Activated naive CD8-positive, alpha-beta T cell treated with anti-CD3 and anti-CD28 coated beads, Interleukin-2, amount 10 ng/mL, durations not matched to agents 7 days and 5 days (primary cell): ENCODE measurements around the gene IL7R. TPM values are rescaled to one million over a fixed set of nuclear protein-coding genes. Genes with fewer than 3 reads are reported as not detected.
A peak's percentile ranks its signal among the peaks of the same experiment; 100 is the strongest.

Experiments used
- ATAC-seq: fragments of 150-1000 bp; cut with Tn5 transposase; one replicate; pipeline ENCODE4 v1.10.0; 2021; ENCODE audit warnings: low read depth, moderate library complexity
- POLR2A ChIA-PET: fragments of 350-600 bp; sonication (Branson Sonifier 250); formaldehyde crosslinking; loops from one replicate; lab custom pipeline; 2021; ENCODE audit warnings: antibody characterized with exemption; lab: Charles Lee
- DNase-seq: peaks from one replicate; pipeline ENCODE4 v3.0.0; 2021
- H3K27ac Mint-ChIP-seq: one replicate; pipeline ENCODE4 v1.8.0; 2022; ENCODE audit warnings: mild to moderate bottlenecking, mixed read lengths
- H3K27me3 Mint-ChIP-seq: one replicate; pipeline ENCODE4 v1.8.0; 2022; ENCODE audit warnings: mild to moderate bottlenecking, moderate library complexity, mixed read lengths
- H3K36me3 Mint-ChIP-seq: one replicate; pipeline ENCODE4 v1.8.0; 2021; ENCODE audit warnings: mild to moderate bottlenecking, mixed read lengths
- H3K4me1 Mint-ChIP-seq: one replicate; pipeline ENCODE4 v1.8.0; 2021; ENCODE audit warnings: mixed read lengths
- H3K4me3 Mint-ChIP-seq: one replicate; pipeline ENCODE4 v1.8.0; 2022; ENCODE audit warnings: mild to moderate bottlenecking, moderate library complexity, mixed read lengths
- H3K9me3 Mint-ChIP-seq: one replicate; pipeline ENCODE4 v1.8.0; 2021; ENCODE audit warnings: mixed read lengths
- total RNA-seq, 2 experiments: library from RNA; stranded (reverse); gene quantifications; one replicate each; pipeline ENCODE4 v1.2.3, GENCODE V29; 2021

The IL7R gene, protein sequence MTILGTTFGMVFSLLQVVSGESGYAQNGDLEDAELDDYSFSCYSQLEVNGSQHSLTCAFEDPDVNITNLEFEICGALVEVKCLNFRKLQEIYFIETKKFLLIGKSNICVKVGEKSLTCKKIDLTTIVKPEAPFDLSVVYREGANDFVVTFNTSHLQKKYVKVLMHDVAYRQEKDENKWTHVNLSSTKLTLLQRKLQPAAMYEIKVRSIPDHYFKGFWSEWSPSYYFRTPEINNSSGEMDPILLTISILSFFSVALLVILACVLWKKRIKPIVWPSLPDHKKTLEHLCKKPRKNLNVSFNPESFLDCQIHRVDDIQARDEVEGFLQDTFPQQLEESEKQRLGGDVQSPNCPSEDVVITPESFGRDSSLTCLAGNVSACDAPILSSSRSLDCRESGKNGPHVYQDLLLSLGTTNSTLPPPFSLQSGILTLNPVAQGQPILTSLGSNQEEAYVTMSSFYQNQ
- total RNA-seq, result 100 to 1,000 TPM; 738 to 891 TPM

GRCh38 chr5:35856765-35857351 is at the start of gene IL7R:
Gene IL7R (plus strand): TSS chr5:35856891. CDS start chr5:35856978, 87 bp downstream.
- POLR2A ChIA-PET, result interaction anchor here (0.7 to 2.2 kb wide), 6 partner anchors 19 to 71 kb away, joined by 3 to 8 read pairs (median 3); no protein-coding TSS in a partner anchor
- H3K4me3 Mint-ChIP-seq, result peak within 1 kb of the TSS; percentile 91
- H3K27me3 Mint-ChIP-seq, result no peaks in the 10 kb centered on the region
- peaks cover 81% of the 10 kb centered on the region for H3K4me1 Mint-ChIP-seq
- H3K27ac Mint-ChIP-seq, result peak within 1 kb of the TSS; percentile 92
- H3K36me3 Mint-ChIP-seq, result peaks cover 16% of the 10 kb centered on the region
- DNase-seq (no peak), ATAC-seq (peak; percentile 72)
- H3K9me3 Mint-ChIP-seq, result no peaks in the 10 kb centered on the region

GRCh38 chr5:35810601-35811000 is 46.1 kb upstream of the IL7R start:
- POLR2A ChIA-PET, result interaction anchor here (0.7 to 3.4 kb wide), 4 partner anchors 12 to 48 kb away, joined by 3 to 16 read pairs (median 4); no protein-coding TSS in a partner anchor
- H3K4me3 Mint-ChIP-seq, result peak overlapping the region; percentile 18
- ATAC-seq, result peak; percentile 14
- H3K9me3 Mint-ChIP-seq, result no peaks in the 10 kb centered on the region
- no peak for DNase-seq
- H3K4me1 Mint-ChIP-seq, result peaks cover 23% of the 10 kb centered on the region
- peaks cover 6% of the 10 kb centered on the region for H3K36me3 Mint-ChIP-seq
- peak overlapping the region; percentile 80 for H3K27ac Mint-ChIP-seq
- H3K27me3 Mint-ChIP-seq, result no peaks in the 10 kb centered on the region

- Mint-ChIP-seq H3K36me3 (peaks cover 6% of the 10 kb centered on the region), H3K4me3 (peak overlapping the region; percentile 54), H3K27ac (peak overlapping the region; percentile 78), H3K4me1 (peaks cover 23% of the 10 kb centered on the region), H3K9me3 (no peaks in the 10 kb centered on the region), H3K27me3 (no peaks in the 10 kb centered on the region)
- POLR2A ChIA-PET, result interaction anchor here (0.7 to 3.4 kb wide), 6 partner anchors 11 to 48 kb away, joined by 3 to 16 read pairs (median 4); no protein-coding TSS in a partner anchor
- ATAC-seq (peak; percentile 57), DNase-seq (no peak)
These were observed 45.5 kb upstream of the IL7R start for GRCh38 chr5:35811108-35811741.

- H3K4me1 Mint-ChIP-seq, result peaks cover 18% of the 10 kb centered on the region
These were observed 43.2 kb upstream of the IL7R start for GRCh38 chr5:35813521-35813920.

DNA sequence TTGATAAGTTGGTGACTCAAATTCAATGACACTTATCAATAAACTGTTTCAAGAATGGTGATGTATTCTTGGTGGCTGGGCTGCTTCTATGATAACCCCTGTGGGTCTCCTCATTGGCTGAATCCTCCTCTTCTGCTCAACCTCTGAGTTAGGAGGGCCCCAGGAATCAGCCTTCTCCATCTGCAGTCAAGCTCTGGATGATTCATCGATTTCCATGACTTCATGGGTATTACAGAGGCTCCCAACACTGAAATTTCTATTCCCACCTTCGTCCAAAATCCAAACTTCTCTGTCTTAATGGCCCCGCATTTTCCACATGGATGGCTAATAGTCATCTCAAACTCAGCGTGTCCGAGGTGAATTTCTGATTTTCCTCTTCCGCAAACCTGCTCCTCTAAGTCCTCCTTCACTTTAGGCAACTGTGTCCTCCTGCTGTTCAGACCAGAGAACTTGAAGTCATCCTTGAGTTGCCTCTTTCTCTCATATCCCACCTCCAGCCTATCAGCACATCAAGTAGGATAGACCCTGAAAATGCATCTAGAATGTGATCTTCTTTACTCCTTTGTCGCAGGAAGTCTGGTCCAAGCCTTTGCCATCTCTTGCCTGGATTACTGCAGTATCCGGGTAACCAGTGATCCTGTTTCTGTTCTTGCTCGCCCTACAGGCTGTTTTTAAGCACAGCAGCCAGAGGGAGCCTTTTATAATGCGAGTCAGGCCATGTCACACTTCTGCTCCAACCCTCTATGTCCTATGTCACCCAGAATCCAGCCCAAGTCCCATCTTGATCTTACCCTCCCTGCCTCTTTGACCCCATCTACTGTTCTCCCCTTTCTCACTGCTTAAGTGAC is 41.4 kb upstream of the IL7R start:
- no peak for DNase-seq
- H3K4me1 Mint-ChIP-seq, result peaks cover 28% of the 10 kb centered on the region
- peaks cover 4% of the 10 kb centered on the region for H3K36me3 Mint-ChIP-seq
- H3K9me3 Mint-ChIP-seq, result no peaks in the 10 kb centered on the region
- POLR2A ChIA-PET, result no interaction called here
- H3K27me3 Mint-ChIP-seq, result no peaks in the 10 kb centered on the region
- no peak overlapping the region for H3K27ac Mint-ChIP-seq
- no peak overlapping the region for H3K4me3 Mint-ChIP-seq
- peak; percentile 48 for ATAC-seq

More at GRCh38 chr5:35813521-35813920, 43.2 kb upstream of the IL7R start:
- DNase-seq, result no peak
- POLR2A ChIA-PET, result interaction anchor here (1.1 to 3.4 kb wide), 2 partner anchors 9 to 13 kb away, joined by 3 to 16 read pairs; no protein-coding TSS in a partner anchor
- peaks cover 4% of the 10 kb centered on the region for H3K36me3 Mint-ChIP-seq
- H3K9me3 Mint-ChIP-seq, result no peaks in the 10 kb centered on the region
- no peak overlapping the region for H3K4me3 Mint-ChIP-seq
- no peak overlapping the region for H3K27ac Mint-ChIP-seq
- H3K27me3 Mint-ChIP-seq, result no peaks in the 10 kb centered on the region
- ATAC-seq, result no peak

- DNase-seq (no peak), ATAC-seq (no peak)
- Mint-ChIP-seq H3K4me1 (peaks cover 29% of the 10 kb centered on the region), H3K9me3 (no peaks in the 10 kb centered on the region), H3K4me3 (no peak overlapping the region), H3K27me3 (no peaks in the 10 kb centered on the region), H3K36me3 (peaks cover 8% of the 10 kb centered on the region), H3K27ac (no peak overlapping the region)
- POLR2A ChIA-PET, result no interaction called here
These were observed 39.7 kb upstream of the IL7R start for GRCh38 chr5:35816881-35817521.

DNA sequence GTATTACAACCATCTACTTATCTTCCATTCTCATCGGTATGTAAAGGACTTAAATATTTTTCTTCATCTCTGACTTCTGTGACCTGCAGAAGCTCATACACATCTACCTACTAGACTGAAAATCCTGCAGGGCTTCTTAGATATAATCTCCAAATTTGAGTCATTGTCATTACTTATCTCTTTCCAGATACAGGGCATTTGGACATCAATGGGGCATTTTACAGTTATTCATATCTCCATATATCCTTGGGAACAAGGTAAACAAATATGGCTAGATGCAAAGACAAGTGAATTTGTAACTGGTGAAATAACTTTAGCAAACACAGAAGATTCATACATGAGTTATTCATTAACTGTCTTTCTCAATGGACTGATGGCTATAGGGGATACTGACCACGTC is 37.7 kb upstream of the IL7R start:
- peaks cover 48% of the 10 kb centered on the region for H3K4me1 Mint-ChIP-seq
- H3K36me3 Mint-ChIP-seq, result peaks cover 8% of the 10 kb centered on the region
- no peak for DNase-seq
- H3K27ac Mint-ChIP-seq, result no peak overlapping the region
- no peak for ATAC-seq
- H3K9me3 Mint-ChIP-seq, result no peaks in the 10 kb centered on the region
- POLR2A ChIA-PET, result interaction anchor here (0.8 to 1.4 kb wide), 2 partner anchors 16 to 35 kb away, joined by 3 to 5 read pairs; no protein-coding TSS in a partner anchor
- H3K27me3 Mint-ChIP-seq, result no peaks in the 10 kb centered on the region
- H3K4me3 Mint-ChIP-seq, result no peak overlapping the region

GRCh38 chr5:35819668-35820067 is 37.0 kb upstream of the IL7R start:
- DNase-seq, result no peak
- ATAC-seq, result no peak
- peaks cover 52% of the 10 kb centered on the region for H3K4me1 Mint-ChIP-seq
- no peak overlapping the region for H3K4me3 Mint-ChIP-seq
- no peaks in the 10 kb centered on the region for H3K9me3 Mint-ChIP-seq
- no peaks in the 10 kb centered on the region for H3K27me3 Mint-ChIP-seq
- H3K36me3 Mint-ChIP-seq, result peaks cover 8% of the 10 kb centered on the region
- no peak overlapping the region for H3K27ac Mint-ChIP-seq
- POLR2A ChIA-PET, result interaction anchor here (0.6 to 1.4 kb wide), 4 partner anchors 11 to 146 kb away, joined by 3 to 5 read pairs (median 4); partner anchors contain the start of gene IL7R

GRCh38 chr5:35820735-35821134 is 36.0 kb upstream of the IL7R start:
- DNase-seq (no peak), ATAC-seq (no peak)
- H3K36me3 Mint-ChIP-seq, result peaks cover 11% of the 10 kb centered on the region
- peaks cover 59% of the 10 kb centered on the region for H3K4me1 Mint-ChIP-seq
- H3K4me3 Mint-ChIP-seq, result no peak overlapping the region
- H3K27ac Mint-ChIP-seq, result no peak overlapping the region
- no peaks in the 10 kb centered on the region for H3K9me3 Mint-ChIP-seq
- POLR2A ChIA-PET, result interaction anchor here (1.2 to 2.4 kb wide), 5 partner anchors 10 to 36 kb away, joined by 3 to 8 read pairs (median 4); partner anchors contain the start of gene IL7R
- H3K27me3 Mint-ChIP-seq, result no peaks in the 10 kb centered on the region

- POLR2A ChIA-PET, result interaction anchor here (1.2 to 3.1 kb wide), 6 partner anchors 9 to 41 kb away, joined by 4 to 16 read pairs (median 6); no protein-coding TSS in a partner anchor
- Mint-ChIP-seq H3K4me1 (peaks cover 66% of the 10 kb centered on the region), H3K36me3 (peaks cover 11% of the 10 kb centered on the region), H3K27me3 (no peaks in the 10 kb centered on the region), H3K4me3 (peak overlapping the region; percentile 72), H3K9me3 (no peaks in the 10 kb centered on the region), H3K27ac (peak overlapping the region; percentile 20)
- no peak for DNase-seq
- no peak for ATAC-seq
These were observed 35.2 kb upstream of the IL7R start for GRCh38 chr5:35821513-35821912.

DNA sequence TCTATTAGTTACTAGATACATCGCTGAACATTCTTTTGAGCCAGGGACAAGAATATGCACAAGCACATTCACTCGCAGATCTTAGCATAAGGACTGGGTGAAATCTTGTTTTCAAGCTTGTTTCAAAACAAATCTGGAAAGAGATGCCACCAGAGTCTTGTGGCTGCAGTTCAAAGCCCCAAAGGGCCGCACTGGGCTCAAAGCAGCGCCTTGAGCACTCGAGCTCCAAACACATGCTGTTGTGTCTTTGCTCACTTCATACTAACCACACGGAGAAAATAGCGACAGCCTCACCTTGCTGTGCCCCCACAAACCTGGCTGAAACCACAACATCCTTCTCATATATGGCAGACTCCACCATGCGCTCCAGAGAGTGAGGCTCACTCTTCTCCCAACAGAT is 34.2 kb upstream of the IL7R start:
- POLR2A ChIA-PET, result interaction anchor here (1.2 to 3.1 kb wide), 9 partner anchors 8 to 43 kb away, joined by 3 to 16 read pairs (median 7); partner anchors contain the start of gene IL7R
- peaks cover 11% of the 10 kb centered on the region for H3K36me3 Mint-ChIP-seq
- peak overlapping the region; percentile 81 for H3K27ac Mint-ChIP-seq
- DNase-seq (peak; percentile 54), ATAC-seq (peak; percentile 76)
- peak overlapping the region; percentile 72 for H3K4me3 Mint-ChIP-seq
- H3K4me1 Mint-ChIP-seq, result peaks cover 74% of the 10 kb centered on the region
- H3K27me3 Mint-ChIP-seq, result no peaks in the 10 kb centered on the region
- no peaks in the 10 kb centered on the region for H3K9me3 Mint-ChIP-seq
